HG03196 (cell line): ENCODE data around the gene IRAK1.

Source experiments
- ATAC-seq: cut with Tn5 transposase; IDR thresholded peaks from one replicate; pipeline ENCODE4 v1.9.1; 2021; ENCODE audit not compliant: unreplicated experiment

Gene IRAK1

GRCh38 chrX:154043003-154043763 lies 23.5 kb upstream of the IRAK1 start:
- no peak for ATAC-seq

GRCh38 chrX:154040863-154041262 lies 21.2 kb upstream of the IRAK1 start:
- ATAC-seq: no peak

GRCh38 chrX:154040307-154040756 lies 20.6 kb upstream of the IRAK1 start:
- ATAC-seq: no peak

GRCh38 chrX:154039577-154039976 lies 19.9 kb upstream of the IRAK1 start:
- ATAC-seq: no peak

- ATAC-seq: no peak
Observed at GRCh38 chrX:154038656-154039055, 19.0 kb upstream of the IRAK1 start.

- no peak for ATAC-seq
Observed at GRCh38 chrX:154037754-154038153, 18.1 kb upstream of the IRAK1 start.

- ATAC-seq: no peak
Observed at GRCh38 chrX:154036513-154036912, 16.8 kb upstream of the IRAK1 start.

GRCh38 chrX:154033848-154034247 lies 14.1 kb upstream of the IRAK1 start:
- no peak for ATAC-seq

GRCh38 chrX:154032653-154033052 lies 13.0 kb upstream of the IRAK1 start:
- no peak for ATAC-seq

GRCh38 chrX:154032160-154032559 lies 12.5 kb upstream of the IRAK1 start:
- no peak for ATAC-seq

GRCh38 chrX:154030715-154031305 lies 11.1 kb upstream of the IRAK1 start:
- no peak for ATAC-seq

GRCh38 chrX:154030266-154030665 lies 10.6 kb upstream of the IRAK1 start:
- no peak for ATAC-seq

GRCh38 chrX:154029439-154029838 lies 9.7 kb upstream of the IRAK1 start:
- ATAC-seq: no peak

GRCh38 chrX:154028502-154029184 lies 8.9 kb upstream of the IRAK1 start:
- ATAC-seq: no peak

- no peak for ATAC-seq
Observed at GRCh38 chrX:154027986-154028385, 8.3 kb upstream of the IRAK1 start.

GRCh38 chrX:154027022-154027402 lies 7.3 kb upstream of the IRAK1 start:
- no peak for ATAC-seq

GRCh38 chrX:154026136-154027021 lies 6.7 kb upstream of the IRAK1 start:
- no peak for ATAC-seq

- no peak for ATAC-seq
Observed at GRCh38 chrX:154025230-154025629, 5.5 kb upstream of the IRAK1 start.

GRCh38 chrX:154024271-154024670 lies 4.6 kb upstream of the IRAK1 start:
- no peak for ATAC-seq

- ATAC-seq: no peak
Observed at GRCh38 chrX:154023276-154024000, 3.7 kb upstream of the IRAK1 start.
